Keratinocyte (primary cell): Measurements from ENCODE around the gene NEFH.

Experiments used
- EZH2 ChIP-seq: IDR thresholded peaks from one replicate; pipeline ENCODE4 v1.6.1; 2012; ENCODE audit warnings: inconsistent platforms, mild to moderate bottlenecking, low read length, moderate library complexity
- TF ChIP-seq, protein P1 (sequence below), 3 experiments: IDR thresholded peaks in 1 of 3; conservative IDR thresholded peaks in 1 of 3; optimal IDR thresholded peaks in 1 of 3; 2 replicates in 2 of 3; 3 replicates in 1 of 3; pipeline versions ENCODE3 to v1.5.1; 2011; ENCODE audit warnings: low read length in 3 of 3, mild to moderate bottlenecking in 3 of 3, moderate library complexity in 2 of 3, control low read depth in 1 of 3, inconsistent platforms in 1 of 3; ENCODE audit not compliant: insufficient read depth in 2 of 3; ENCODE audit errors: extremely low read depth in 1 of 3

DNA sequence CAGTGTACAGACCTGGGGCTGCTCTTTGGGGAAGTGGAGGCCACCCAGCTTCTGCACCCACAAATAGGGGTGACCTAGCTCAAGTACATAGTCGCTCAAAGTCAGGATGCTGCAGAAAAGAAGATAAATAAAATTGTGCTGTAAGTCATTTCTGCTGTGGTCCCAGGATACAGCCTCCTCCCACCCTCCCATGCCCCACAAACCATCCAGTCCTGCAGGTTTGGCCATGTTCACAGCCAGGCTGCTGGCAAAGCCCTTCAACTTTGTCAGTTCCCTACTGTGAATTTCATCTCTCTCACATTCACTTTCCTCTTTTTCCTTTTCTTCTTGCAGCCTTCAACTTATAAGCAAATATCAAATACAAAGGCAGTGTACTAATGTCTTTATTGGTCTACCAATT lies 40.0 kb downstream of the NEFH start:
- TF ChIP-seq, protein P1, sequence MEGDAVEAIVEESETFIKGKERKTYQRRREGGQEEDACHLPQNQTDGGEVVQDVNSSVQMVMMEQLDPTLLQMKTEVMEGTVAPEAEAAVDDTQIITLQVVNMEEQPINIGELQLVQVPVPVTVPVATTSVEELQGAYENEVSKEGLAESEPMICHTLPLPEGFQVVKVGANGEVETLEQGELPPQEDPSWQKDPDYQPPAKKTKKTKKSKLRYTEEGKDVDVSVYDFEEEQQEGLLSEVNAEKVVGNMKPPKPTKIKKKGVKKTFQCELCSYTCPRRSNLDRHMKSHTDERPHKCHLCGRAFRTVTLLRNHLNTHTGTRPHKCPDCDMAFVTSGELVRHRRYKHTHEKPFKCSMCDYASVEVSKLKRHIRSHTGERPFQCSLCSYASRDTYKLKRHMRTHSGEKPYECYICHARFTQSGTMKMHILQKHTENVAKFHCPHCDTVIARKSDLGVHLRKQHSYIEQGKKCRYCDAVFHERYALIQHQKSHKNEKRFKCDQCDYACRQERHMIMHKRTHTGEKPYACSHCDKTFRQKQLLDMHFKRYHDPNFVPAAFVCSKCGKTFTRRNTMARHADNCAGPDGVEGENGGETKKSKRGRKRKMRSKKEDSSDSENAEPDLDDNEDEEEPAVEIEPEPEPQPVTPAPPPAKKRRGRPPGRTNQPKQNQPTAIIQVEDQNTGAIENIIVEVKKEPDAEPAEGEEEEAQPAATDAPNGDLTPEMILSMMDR (optimal IDR thresholded peaks at IDR 0.05 in 1 of 3, IDR thresholded peaks at IDR 0.05 in 1 of 3, conservative IDR thresholded peaks at IDR 0.05 in 1 of 3; ENCODE audit: extremely low read depth in 1 of 3, insufficient read depth in 2 of 3, low read length in 3 of 3) = no peak
- TF ChIP-seq EZH2 = no peak
